ENCODE results near the gene ISX.

The ISX gene

GRCh38 chr22:35116817-35117216, 50.9 kb downstream of the ISX start:
- TF ChIP-seq GABPA (IDR thresholded peaks at IDR 0.05; ENCODE audit: low read depth) (no peak), REST (IDR thresholded peaks at IDR 0.05; ENCODE audit: insufficient replicate concordance, low read depth) (no peak), SPI1 (IDR thresholded peaks at IDR 0.05; ENCODE audit: borderline replicate concordance, low read depth) (no peak), POLR2AphosphoS5 (IDR thresholded peaks at IDR 0.05; ENCODE audit: low read depth) (no peak), CTCF (IDR thresholded peaks at IDR 0.05; ENCODE audit: insufficient read depth, low read length) (no peak)
- Histone ChIP-seq H3K27me3 (ENCODE audit: insufficient read depth, poor library complexity, severe bottlenecking) (no peaks in the 10 kb centered on the region), H3K4me3 (replicated peaks; ENCODE audit: insufficient read depth, low read length) (no peak overlapping the region), H3K27ac (replicated peaks) (no peak overlapping the region)
- no peak for DNase-seq (ENCODE audit: low read depth in 1 of 2, low spot score in 1 of 2)

- H3K4me3 ChIP-seq (replicated peaks; ENCODE audit: insufficient read depth, low read length), result no peak overlapping the region
- no peak for DNase-seq (ENCODE audit: low read depth in 1 of 2, low spot score in 1 of 2)
- TF ChIP-seq POLR2AphosphoS5 (IDR thresholded peaks at IDR 0.05; ENCODE audit: low read depth) (no peak), CTCF (IDR thresholded peaks at IDR 0.05; ENCODE audit: insufficient read depth, low read length) (no peak), SPI1 (IDR thresholded peaks at IDR 0.05; ENCODE audit: borderline replicate concordance, low read depth) (no peak), GABPA (IDR thresholded peaks at IDR 0.05; ENCODE audit: low read depth) (no peak), REST (IDR thresholded peaks at IDR 0.05; ENCODE audit: insufficient replicate concordance, low read depth) (no peak)
- H3K27me3 ChIP-seq (ENCODE audit: insufficient read depth, poor library complexity, severe bottlenecking), result no peaks in the 10 kb centered on the region
- H3K27ac ChIP-seq (replicated peaks), result no peak overlapping the region
These were observed 53.5 kb downstream of the ISX start for GRCh38 chr22:35119494-35119893.

- H3K27me3 ChIP-seq (ENCODE audit: insufficient read depth, poor library complexity, severe bottlenecking), result no peaks in the 10 kb centered on the region
- TF ChIP-seq REST (IDR thresholded peaks at IDR 0.05; ENCODE audit: insufficient replicate concordance, low read depth) (no peak), POLR2AphosphoS5 (IDR thresholded peaks at IDR 0.05; ENCODE audit: low read depth) (no peak), GABPA (IDR thresholded peaks at IDR 0.05; ENCODE audit: low read depth) (no peak), SPI1 (IDR thresholded peaks at IDR 0.05; ENCODE audit: borderline replicate concordance, low read depth) (no peak), CTCF (IDR thresholded peaks at IDR 0.05; ENCODE audit: insufficient read depth, low read length) (no peak)
- H3K27ac ChIP-seq (replicated peaks), result no peak overlapping the region
- H3K4me3 ChIP-seq (replicated peaks; ENCODE audit: insufficient read depth, low read length), result no peak overlapping the region
- no peak for DNase-seq (ENCODE audit: low read depth in 1 of 2, low spot score in 1 of 2)
These were observed 58.8 kb downstream of the ISX start for GRCh38 chr22:35124691-35125219.

Measured in HL-60 (cell line).